GM23248 (cell line): ENCODE results near the gene NR3C2. TPM values are rescaled to one million over a fixed set of nuclear protein-coding genes. Genes with fewer than 3 reads are reported as not detected.
A peak's percentile ranks its signal among the peaks of the same experiment; 100 is the strongest.

Experiments used
- DNase-seq: peaks from one replicate; pipeline ENCODE4 v3.0.0-alpha.2; 2015
- H2AFZ ChIP-seq: fragments of 200-600 bp; sonication (generic); 2 replicates; pipeline ENCODE4 v1.6.1; 2016; ENCODE audit warnings: antibody characterized with exemption
- H3F3A ChIP-seq: fragments of 200-600 bp; sonication (generic); 2 replicates; pipeline ENCODE4 v1.6.1; 2016; ENCODE audit warnings: mild to moderate bottlenecking, antibody characterized with exemption, mixed run types; ENCODE audit not compliant: insufficient read depth
- H3K27ac ChIP-seq: fragments of 200-600 bp; sonication (generic); 2 replicates; pipeline ENCODE4 v1.5.1; 2016; ENCODE audit warnings: mild to moderate bottlenecking
- H3K27me3 ChIP-seq: fragments of 200-600 bp; sonication (generic); replicated peaks from 2 replicates; pipeline ENCODE4 v1.6.1; 2016; ENCODE audit warnings: mild to moderate bottlenecking; ENCODE audit not compliant: insufficient read depth
- H3K36me3 ChIP-seq: fragments of 200-600 bp; sonication (generic); 2 replicates; pipeline ENCODE4 v1.6.1; 2016; ENCODE audit warnings: low read depth, mild to moderate bottlenecking
- H3K4me1 ChIP-seq: fragments of 200-600 bp; sonication (generic); 2 replicates; pipeline ENCODE4 v1.6.1; 2016; ENCODE audit warnings: mild to moderate bottlenecking; ENCODE audit not compliant: insufficient read depth
- H3K4me2 ChIP-seq: fragments of 200-600 bp; sonication (generic); one replicate; pipeline ENCODE4 v1.6.1; 2016; ENCODE audit warnings: mild to moderate bottlenecking; ENCODE audit not compliant: unreplicated experiment
- H3K4me3 ChIP-seq: fragments of 200-600 bp; sonication (generic); 2 replicates; pipeline ENCODE4 v1.5.1; 2016; ENCODE audit warnings: mild to moderate bottlenecking
- H3K79me2 ChIP-seq: fragments of 200-600 bp; sonication (generic); 2 replicates; pipeline ENCODE4 v1.6.1; 2016; ENCODE audit warnings: mild to moderate bottlenecking; ENCODE audit not compliant: insufficient read depth
- H3K9ac ChIP-seq: fragments of 200-600 bp; sonication (generic); 2 replicates; pipeline ENCODE4 v1.6.1; 2016; ENCODE audit warnings: mild to moderate bottlenecking
- H3K9me2 ChIP-seq: fragments of 200-600 bp; sonication (generic); 2 replicates; pipeline ENCODE4 v1.6.1; 2016; ENCODE audit warnings: mixed run types, mild to moderate bottlenecking, moderate library complexity; ENCODE audit not compliant: insufficient read depth
- H3K9me3 ChIP-seq: fragments of 200-600 bp; sonication (generic); one replicate; pipeline ENCODE4 v1.6.1; 2017; ENCODE audit warnings: low read depth
- H4K20me1 ChIP-seq: fragments of 200-600 bp; sonication (generic); 2 replicates; pipeline ENCODE4 v1.6.0; 2016; ENCODE audit not compliant: insufficient read depth
- EZH2 ChIP-seq: fragments of 200-600 bp; sonication (generic); IDR thresholded peaks from 2 replicates; pipeline ENCODE4 v1.6.1; 2018; ENCODE audit warnings: antibody characterized with exemption, mild to moderate bottlenecking; ENCODE audit not compliant: insufficient read depth, poor library complexity, severe bottlenecking
- EZH2phosphoT487 ChIP-seq: fragments of 200-600 bp; sonication (generic); IDR thresholded peaks from 2 replicates; pipeline ENCODE4 v1.6.1; 2018; ENCODE audit warnings: antibody characterized with exemption, moderate library complexity, mild to moderate bottlenecking, low read depth; ENCODE audit not compliant: insufficient read depth
- WGBS, 2 experiments: methylation state at CpG; one replicate each; pipeline ENCODE4 v1.1.6; 2015 to 2017; ENCODE audit warnings: low lambda C conversion rate in 2 of 2, low coverage in 1 of 2; ENCODE audit errors: missing lambda C conversion rate in 2 of 2; 5-methylcytosine and 5-hydroxymethylcytosine counted together
- in situ Hi-C: fragments of 300-500 bp; cut with MboI; formaldehyde crosslinking; loops from 2 replicates; pipeline ENCODE4 v1.15.0; 2020
- polyA plus RNA-seq: library from polyadenylated mRNA; unstranded; fragments of >200 nt; fragmentation: Nextera tagmentation; extraction: Ambion mirVana; gene quantifications from 2 replicates; pipeline ENCODE4 v1.2.1, GENCODE V29; 2016
- total RNA-seq: library from RNA; depleted of rRNA; stranded (reverse); fragments of >200 nt; shearing (Covaris generic); gene quantifications from 2 replicates; pipeline ENCODE4 v1.2.3, GENCODE V29; 2014; rRNA removed

Gene NR3C2
- total RNA-seq, result under 0.01 TPM in 1 of 2 replicates, not detected in the other
- 0.04 and 0.15 TPM in 2 replicates for polyA plus RNA-seq

DNA sequence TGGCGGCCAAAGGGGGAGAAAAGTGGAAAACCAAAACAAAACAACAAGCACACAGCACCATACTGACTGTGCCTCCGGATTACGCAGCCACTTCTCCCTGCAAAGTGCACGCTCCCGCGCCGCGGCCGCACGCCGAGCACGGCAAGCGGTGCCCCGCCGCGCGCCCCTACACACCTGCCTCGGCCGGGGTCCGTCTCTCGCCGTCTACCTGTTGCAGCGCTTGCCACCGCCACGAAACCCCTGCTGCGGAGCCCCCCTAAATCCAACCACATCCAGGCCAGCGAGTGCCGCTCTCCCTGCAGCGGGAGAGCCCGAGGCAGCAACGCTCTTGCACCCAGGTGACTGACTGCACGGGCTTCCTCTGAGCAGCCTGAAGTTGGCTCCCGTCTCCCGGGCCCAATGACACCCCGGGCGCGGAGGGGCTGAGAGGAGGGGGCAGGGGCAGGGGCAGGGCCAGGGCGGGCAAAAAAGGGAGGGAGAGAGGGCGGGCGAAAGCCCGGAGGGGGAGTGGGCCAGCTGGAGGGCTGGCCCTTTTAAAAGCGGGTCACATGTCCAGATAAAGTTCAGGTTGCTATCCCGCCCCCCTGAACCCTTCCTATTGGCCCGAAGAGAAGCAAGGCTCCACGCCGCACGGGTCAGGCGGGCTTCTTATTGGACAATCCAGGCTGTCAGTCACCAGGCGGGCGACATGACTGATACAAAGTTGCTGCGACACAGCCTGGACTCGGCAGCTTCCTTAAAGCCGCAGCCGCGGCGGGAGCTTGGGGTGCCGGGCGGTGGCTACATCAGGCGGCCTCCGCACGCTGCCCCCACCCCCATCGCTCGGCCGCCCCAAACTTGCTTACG is at the start of gene NR3C2:
TSS of gene NR3C2 (minus strand) at position 429 of the 846 bp plus-strand sequence.
- peak; percentile 98 for DNase-seq
- no peaks in the 10 kb centered on the region for H3K9me3 ChIP-seq
- 1% methylated on average over 56 to 65 of the region's 65 CpGs for WGBS, 2 experiments

DNA sequence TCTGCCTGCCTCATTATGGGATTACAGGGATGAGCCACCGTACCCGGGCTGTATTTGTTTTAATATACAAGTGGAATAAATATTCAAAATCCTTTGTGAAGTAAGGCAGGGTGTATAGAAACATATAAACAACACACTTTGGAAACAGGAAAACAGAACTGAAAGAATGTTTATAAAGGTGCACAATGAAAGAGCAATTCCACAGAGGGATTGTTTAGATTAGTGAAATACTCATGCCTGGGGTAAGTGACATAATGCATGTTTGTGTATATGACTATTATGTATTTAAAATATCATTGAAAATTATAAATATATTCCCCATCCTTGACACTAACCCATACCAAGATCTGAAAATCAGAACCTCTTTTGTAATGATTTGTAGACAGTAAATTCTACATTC is 45.0 kb upstream of the NR3C2 start:
- Histone ChIP-seq H3K9me3 (no peaks in the 10 kb centered on the region), H3K4me2 (no peak overlapping the region), H3K27me3 (no peaks in the 10 kb centered on the region), H3K4me3 (no peak overlapping the region), H3K27ac (no peak overlapping the region), H3K9me2 (no peaks in the 10 kb centered on the region), H3K79me2 (no peaks in the 10 kb centered on the region), H3K4me1 (no peaks in the 10 kb centered on the region), H4K20me1 (no peaks in the 10 kb centered on the region), H3K9ac (no peak overlapping the region), H3F3A (no peaks in the 10 kb centered on the region), H3K36me3 (no peaks in the 10 kb centered on the region), H2AFZ (no peak overlapping the region)
- WGBS, 2 experiments, result 63 to 82% methylated on average over 2 of the region's 2 CpGs
- in situ Hi-C loops, result no loop called here
- TF ChIP-seq EZH2phosphoT487 (no peak), EZH2 (no peak)
- no peak for DNase-seq

More for the DNA sequence above, at the start of gene NR3C2:
- peak within 1 kb of the TSS; percentile 93 for H3K4me3 ChIP-seq
- H3K9ac ChIP-seq, result peak within 1 kb of the TSS; percentile 76
- no peaks in the 10 kb centered on the region for H3K9me2 ChIP-seq
- peaks cover 57% of the 10 kb centered on the region for H3K27me3 ChIP-seq
- no peaks in the 10 kb centered on the region for H4K20me1 ChIP-seq
- H3K4me2 ChIP-seq, result peak within 1 kb of the TSS; percentile 96
- in situ Hi-C loops, result no loop called here
- H3F3A ChIP-seq, result peaks cover 12% of the 10 kb centered on the region; the same call in 1 of the 2 replicates
- peak within 1 kb of the TSS; percentile 100 for H2AFZ ChIP-seq
- H3K27ac ChIP-seq, result no peak within 1 kb of the TSS
- TF ChIP-seq EZH2phosphoT487 (no peak), EZH2 (peak; percentile 28)
- H3K36me3 ChIP-seq, result no peaks in the 10 kb centered on the region
- no peaks in the 10 kb centered on the region for H3K79me2 ChIP-seq
- H3K4me1 ChIP-seq, result 0 out of 2 replicates have a peak, but pooled peaks cover 10% of the 10 kb centered on the region

DNA sequence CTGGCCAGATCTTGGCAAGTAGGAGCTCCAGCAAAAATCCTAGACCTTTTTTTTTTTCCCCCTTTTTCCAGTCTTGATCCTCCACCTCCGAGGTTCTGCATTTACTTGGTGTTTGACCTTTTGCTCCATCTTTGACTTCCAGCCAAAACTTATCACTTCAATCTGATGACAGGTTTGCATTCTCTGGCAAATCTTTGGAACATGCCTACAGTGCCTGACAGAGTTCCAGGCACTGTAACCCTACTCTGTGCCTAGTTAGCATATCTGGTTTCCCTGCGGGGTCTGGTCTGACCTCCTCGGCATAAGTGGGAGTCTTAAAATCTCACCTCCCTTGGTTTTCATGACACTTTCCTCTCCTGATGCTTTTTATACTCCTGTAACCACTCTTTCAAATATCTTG is 39.4 kb upstream of the NR3C2 start:
- Histone ChIP-seq H3K4me3 (no peak overlapping the region), H3K9me2 (no peaks in the 10 kb centered on the region), H3K36me3 (no peaks in the 10 kb centered on the region), H3K27me3 (no peaks in the 10 kb centered on the region), H3K9ac (no peak overlapping the region), H3K4me1 (no peaks in the 10 kb centered on the region), H3K9me3 (no peaks in the 10 kb centered on the region), H4K20me1 (no peaks in the 10 kb centered on the region), H3K4me2 (no peak overlapping the region), H3K27ac (no peak overlapping the region), H2AFZ (no peak overlapping the region), H3K79me2 (no peaks in the 10 kb centered on the region), H3F3A (no peaks in the 10 kb centered on the region)
- in situ Hi-C loops, result no loop called here
- no peak for DNase-seq
- 24 to 37% methylated on average over 3 of the region's 3 CpGs for WGBS, 2 experiments
- TF ChIP-seq EZH2 (no peak), EZH2phosphoT487 (no peak)

DNA sequence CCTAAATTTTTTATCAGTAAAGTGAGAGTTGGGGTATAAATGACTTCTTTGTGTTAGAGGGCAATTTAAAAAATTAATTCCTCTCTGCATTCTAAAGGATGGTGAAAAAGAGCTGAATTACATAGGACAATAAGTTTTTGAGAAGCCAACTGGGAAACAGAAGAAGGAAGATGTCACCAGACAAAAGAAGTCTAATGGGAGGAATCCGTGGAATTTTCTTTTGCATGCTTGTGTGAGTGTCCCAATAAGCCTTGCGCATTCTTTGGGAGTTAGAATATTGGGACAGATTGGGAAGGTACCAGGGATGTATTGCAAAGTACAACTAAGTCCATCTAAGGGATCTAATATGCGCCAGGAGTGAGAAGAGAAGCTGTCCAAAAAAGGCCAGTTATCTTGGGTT is 35.1 kb upstream of the NR3C2 start:
- H3K27me3 ChIP-seq, result no peaks in the 10 kb centered on the region
- no peaks in the 10 kb centered on the region for H3K4me1 ChIP-seq
- H4K20me1 ChIP-seq, result no peaks in the 10 kb centered on the region
- in situ Hi-C loops, result no loop called here
- DNase-seq, result no peak
- 24 to 27% methylated on average over 3 of the region's 3 CpGs for WGBS, 2 experiments
- H3K27ac ChIP-seq, result no peak overlapping the region
- TF ChIP-seq EZH2phosphoT487, result no peak
- no peak for TF ChIP-seq EZH2
- H3K36me3 ChIP-seq, result no peaks in the 10 kb centered on the region
- no peaks in the 10 kb centered on the region for H3F3A ChIP-seq
- no peaks in the 10 kb centered on the region for H3K79me2 ChIP-seq
- no peak overlapping the region for H3K9ac ChIP-seq
- H3K9me3 ChIP-seq, result no peaks in the 10 kb centered on the region
- no peak overlapping the region for H2AFZ ChIP-seq
- H3K9me2 ChIP-seq, result no peaks in the 10 kb centered on the region
- no peak overlapping the region for H3K4me3 ChIP-seq
- no peak overlapping the region for H3K4me2 ChIP-seq
